HFFc6 (cell line): Measurements from ENCODE around the gene MPC2. TPM values are rescaled to one million over a fixed set of nuclear protein-coding genes. Genes with fewer than 3 reads are reported as not detected.
"Not testable (repeated sequence)": the region's sequence is repeated elsewhere in the genome, so short reads cannot be mapped to it uniquely, and the experiment has no call there.

ENCODE experiments used
- DNase-seq: peaks from one replicate; pipeline ENCODE4 v3.0.0-alpha.2; 2018
- H3K27ac Mint-ChIP-seq: 2 replicates; pipeline ENCODE4 v1.8.0; 2020; ENCODE audit warnings: mild to moderate bottlenecking, mixed read lengths
- H3K27me3 Mint-ChIP-seq: 2 replicates; pipeline ENCODE4 v1.8.0; 2021; ENCODE audit warnings: mild to moderate bottlenecking, moderate library complexity, mixed read lengths; ENCODE audit not compliant: insufficient read depth
- H3K36me3 Mint-ChIP-seq: 2 replicates; pipeline ENCODE4 v1.8.0; 2021; ENCODE audit warnings: low read depth, mixed read lengths
- H3K4me1 Mint-ChIP-seq: 2 replicates; pipeline ENCODE4 v1.8.0; 2020; ENCODE audit warnings: low read depth, mixed read lengths
- H3K4me3 Mint-ChIP-seq: 2 replicates; pipeline ENCODE4 v1.8.0; 2020; ENCODE audit warnings: mild to moderate bottlenecking, moderate library complexity, mixed read lengths
- H3K9me3 Mint-ChIP-seq: 2 replicates; pipeline ENCODE4 v1.8.0; 2020; ENCODE audit warnings: mild to moderate bottlenecking, mixed read lengths
- total RNA-seq, 6 experiments: library from RNA; stranded (reverse); fragmentation: NEBNext Ultra II Directional; extraction: Animal tissue kit (Norgen Biotek cat#: 25700); gene quantifications; 2 replicates in 1 of 6; 3 replicates in 5 of 6; pipeline ENCODE4 v1.2.3, GENCODE V29; 2021
- TF ChIP-seq, protein P1 (sequence below): fragments of 200-600 bp; sonication (generic); IDR thresholded peaks from 2 replicates; pipeline ENCODE4 v1.5.0; 2021; ENCODE audit warnings: antibody characterized with exemption, mild to moderate bottlenecking

MPC2 gene
- total RNA-seq, 6 experiments from 2014 or later = 109 to 124 (median 119) TPM

DNA sequence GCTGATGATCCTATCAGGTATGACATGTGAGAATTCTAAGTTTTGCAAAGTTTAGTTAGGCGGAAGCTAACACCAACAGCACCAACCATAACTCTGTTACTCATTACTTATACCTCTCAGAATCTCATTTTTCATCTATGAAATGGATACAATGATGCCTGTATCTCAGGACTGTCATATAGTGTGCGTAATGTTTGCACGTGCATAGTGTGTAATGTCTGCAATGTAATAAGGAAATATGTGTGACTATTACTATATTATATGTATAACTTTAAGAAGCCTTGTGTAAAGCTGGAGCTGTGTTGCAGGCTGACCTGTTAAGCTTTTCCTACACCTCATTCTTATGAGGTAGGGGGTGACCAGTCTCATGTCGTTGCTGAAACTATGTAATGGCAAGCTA lies 36.0 kb downstream of the MPC2 start:
- Mint-ChIP-seq H3K27ac (no peak overlapping the region), H3K4me1 (peaks cover 50% of the 10 kb centered on the region), H3K36me3 (no peaks in the 10 kb centered on the region), H3K27me3 (no peaks in the 10 kb centered on the region; the same call in 1 of the 2 replicates), H3K4me3 (no peak overlapping the region), H3K9me3 (no peaks in the 10 kb centered on the region)
- no peak for DNase-seq
- TF ChIP-seq, protein P1, sequence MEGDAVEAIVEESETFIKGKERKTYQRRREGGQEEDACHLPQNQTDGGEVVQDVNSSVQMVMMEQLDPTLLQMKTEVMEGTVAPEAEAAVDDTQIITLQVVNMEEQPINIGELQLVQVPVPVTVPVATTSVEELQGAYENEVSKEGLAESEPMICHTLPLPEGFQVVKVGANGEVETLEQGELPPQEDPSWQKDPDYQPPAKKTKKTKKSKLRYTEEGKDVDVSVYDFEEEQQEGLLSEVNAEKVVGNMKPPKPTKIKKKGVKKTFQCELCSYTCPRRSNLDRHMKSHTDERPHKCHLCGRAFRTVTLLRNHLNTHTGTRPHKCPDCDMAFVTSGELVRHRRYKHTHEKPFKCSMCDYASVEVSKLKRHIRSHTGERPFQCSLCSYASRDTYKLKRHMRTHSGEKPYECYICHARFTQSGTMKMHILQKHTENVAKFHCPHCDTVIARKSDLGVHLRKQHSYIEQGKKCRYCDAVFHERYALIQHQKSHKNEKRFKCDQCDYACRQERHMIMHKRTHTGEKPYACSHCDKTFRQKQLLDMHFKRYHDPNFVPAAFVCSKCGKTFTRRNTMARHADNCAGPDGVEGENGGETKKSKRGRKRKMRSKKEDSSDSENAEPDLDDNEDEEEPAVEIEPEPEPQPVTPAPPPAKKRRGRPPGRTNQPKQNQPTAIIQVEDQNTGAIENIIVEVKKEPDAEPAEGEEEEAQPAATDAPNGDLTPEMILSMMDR = no peak

DNA sequence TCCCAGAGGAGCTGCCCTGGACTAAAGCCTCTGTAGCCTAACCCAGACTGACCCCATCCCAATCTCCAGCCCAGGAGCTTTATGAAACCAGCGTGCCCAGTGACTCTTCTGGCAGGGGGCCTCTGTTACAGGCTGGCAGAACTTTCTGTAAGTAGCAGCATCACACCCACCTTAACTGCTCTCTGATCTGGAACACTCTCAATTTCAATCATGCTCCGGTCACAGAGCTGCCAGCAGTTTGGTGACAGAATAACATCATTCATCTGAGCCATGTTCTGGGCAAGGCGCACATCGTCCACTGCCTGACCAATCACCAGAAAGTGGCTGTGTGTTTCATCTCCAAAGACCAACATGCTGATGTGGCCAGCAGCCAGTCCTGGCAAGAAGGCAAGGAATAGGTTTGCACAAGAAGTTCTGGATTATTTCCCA lies 37.6 kb downstream of the MPC2 start:
- H3K4me3 Mint-ChIP-seq = no peak overlapping the region
- peaks cover 37% of the 10 kb centered on the region for H3K4me1 Mint-ChIP-seq
- no peak for DNase-seq
- H3K9me3 Mint-ChIP-seq = no peaks in the 10 kb centered on the region
- no peaks in the 10 kb centered on the region; the same call in 1 of the 2 replicates for H3K27me3 Mint-ChIP-seq
- H3K27ac Mint-ChIP-seq = no peak overlapping the region
- no peaks in the 10 kb centered on the region for H3K36me3 Mint-ChIP-seq
- TF ChIP-seq, protein P1 = no peak

DNA sequence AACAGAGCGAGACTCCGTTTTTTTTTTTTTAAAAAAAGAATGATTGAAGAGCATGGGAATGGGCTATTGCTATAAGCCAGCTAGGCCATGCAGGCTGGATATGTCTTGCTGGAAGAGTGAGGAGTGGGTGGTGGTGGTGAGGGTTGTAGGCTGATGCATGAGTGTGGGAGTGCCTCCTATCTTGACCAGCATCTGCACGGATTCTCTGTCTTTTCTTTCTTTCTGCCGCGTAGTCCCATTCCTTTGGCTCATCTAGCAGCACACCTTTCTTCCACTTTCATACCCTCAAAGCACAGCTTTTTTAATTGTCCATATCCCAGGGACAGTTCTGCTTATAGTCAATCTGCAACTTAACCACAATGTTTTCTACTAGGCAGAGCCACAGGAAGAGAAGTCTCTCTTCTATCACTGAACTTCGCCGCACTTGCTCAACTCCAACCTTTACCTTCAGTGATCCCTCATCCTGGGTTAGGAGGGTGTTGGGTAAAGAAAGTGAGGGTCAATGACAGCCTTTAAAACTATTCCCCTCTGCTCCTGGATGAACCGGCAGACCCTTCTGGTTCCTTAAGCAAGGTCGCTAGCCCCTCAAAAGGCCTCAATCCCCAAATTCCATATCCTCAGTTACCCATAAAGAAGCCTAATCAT lies 38.2 kb downstream of the MPC2 start:
- H3K27me3 Mint-ChIP-seq = no peaks in the 10 kb centered on the region; the same call in 1 of the 2 replicates
- no peak overlapping the region for H3K4me3 Mint-ChIP-seq
- DNase-seq = no peak
- peaks cover 34% of the 10 kb centered on the region for H3K4me1 Mint-ChIP-seq
- no peaks in the 10 kb centered on the region for H3K36me3 Mint-ChIP-seq
- H3K9me3 Mint-ChIP-seq = no peaks in the 10 kb centered on the region
- no peak overlapping the region for H3K27ac Mint-ChIP-seq
- TF ChIP-seq, protein P1 = no peak

DNA sequence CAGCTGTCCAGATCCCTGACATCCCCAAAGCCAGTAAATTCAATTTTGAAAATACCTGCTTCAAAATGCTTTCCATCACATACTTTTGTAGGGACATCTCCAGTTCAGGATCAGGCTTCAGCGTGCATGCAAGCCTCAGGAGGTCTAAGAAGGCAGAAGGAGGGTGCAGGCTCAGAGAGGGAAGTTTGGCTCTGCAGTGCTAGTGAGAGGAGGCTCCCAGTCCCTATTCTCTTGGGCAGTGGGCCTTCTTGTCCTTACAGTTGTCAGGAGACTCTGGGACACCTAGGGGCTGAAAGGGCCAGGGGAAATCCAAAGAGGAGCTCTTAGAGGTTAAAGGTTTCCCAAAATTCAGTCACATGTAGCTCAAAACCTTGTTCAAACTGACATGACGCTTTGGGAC lies 43.1 kb downstream of the MPC2 start:
- Mint-ChIP-seq H3K27me3 (no peaks in the 10 kb centered on the region; the same call in 1 of the 2 replicates), H3K9me3 (no peaks in the 10 kb centered on the region), H3K27ac (no peak overlapping the region), H3K4me1 (peaks cover 13% of the 10 kb centered on the region), H3K4me3 (no peak overlapping the region), H3K36me3 (no peaks in the 10 kb centered on the region)
- TF ChIP-seq, protein P1 = no peak
- DNase-seq = no peak

DNA sequence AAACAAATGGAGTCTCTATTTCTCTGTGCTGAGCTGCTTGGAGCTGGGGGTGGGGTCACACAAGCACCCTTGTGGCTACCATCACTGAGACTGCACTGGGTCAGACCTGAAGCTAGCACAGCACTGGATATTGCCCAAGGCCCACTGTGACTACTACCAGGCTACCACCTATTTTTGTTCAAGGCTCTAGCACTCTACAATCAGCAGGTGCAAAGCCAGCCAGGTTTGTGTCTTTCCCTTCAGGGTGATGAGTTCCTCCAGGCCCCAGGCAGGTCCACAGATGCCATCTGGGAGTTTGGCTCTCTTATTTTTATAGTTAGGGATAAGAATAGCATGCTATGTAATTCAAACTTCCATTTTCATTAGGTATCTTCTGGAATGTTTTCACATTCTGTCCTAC lies 46.5 kb downstream of the MPC2 start:
- Mint-ChIP-seq H3K27me3 (no peaks in the 10 kb centered on the region), H3K36me3 (no peaks in the 10 kb centered on the region), H3K27ac (no peak overlapping the region), H3K4me1 (peaks cover 6% of the 10 kb centered on the region; the same call in 1 of the 2 replicates), H3K4me3 (no peak overlapping the region), H3K9me3 (no peaks in the 10 kb centered on the region; the same call in 1 of the 2 replicates)
- no peak for DNase-seq
- TF ChIP-seq, protein P1 = no peak

DNA sequence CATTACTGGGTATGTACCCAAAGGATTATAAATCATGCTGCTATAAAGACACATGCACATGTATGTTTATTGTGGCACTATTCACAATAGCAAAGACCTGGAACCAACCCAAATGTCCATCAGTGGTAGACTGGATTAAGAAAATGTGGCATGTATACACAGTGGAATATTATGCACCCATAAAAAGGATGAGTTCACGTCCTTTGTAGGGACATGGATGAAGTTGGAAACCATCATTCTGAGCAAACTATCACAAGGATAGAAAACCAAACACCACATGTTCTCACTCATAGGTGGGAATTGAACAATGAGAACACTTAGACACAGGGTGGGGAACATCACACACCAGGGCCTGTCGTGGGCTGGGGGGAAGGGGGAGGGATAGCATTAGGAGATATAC lies 49.7 kb downstream of the MPC2 start:
- not testable (repeated sequence) for DNase-seq, H3K4me1 Mint-ChIP-seq, H3K27ac Mint-ChIP-seq, H3K4me3 Mint-ChIP-seq, H3K36me3 Mint-ChIP-seq, H3K9me3 Mint-ChIP-seq, H3K27me3 Mint-ChIP-seq
